GM23338 (cell line): ENCODE data around the gene GPC5. TPM values are rescaled to one million over a fixed set of nuclear protein-coding genes. Genes with fewer than 3 reads are reported as not detected.

Experiments
- ATAC-seq: fragments of 200-7000 bp; cut with Tn5 transposase; 3 replicates; pipeline ENCODE4 v1.9.1; 2020
- DNase-seq: peaks from one replicate; pipeline ENCODE4 v3.0.0-alpha.2; 2015; ENCODE audit warnings: low spot score
- H2AFZ ChIP-seq: fragments of 200-600 bp; sonication (generic); 2 replicates; pipeline ENCODE4 v1.8.0; 2016; ENCODE audit warnings: antibody characterized with exemption, mild to moderate bottlenecking, moderate library complexity
- H3F3A ChIP-seq: fragments of 200-600 bp; sonication (generic); replicated peaks from 2 replicates; pipeline ENCODE4 v1.8.0; 2017; ENCODE audit warnings: antibody characterized with exemption, mixed run types, low read depth
- H3K27ac ChIP-seq: fragments of 200-600 bp; sonication (generic); 2 replicates; pipeline ENCODE4 v1.6.1; 2016; ENCODE audit warnings: low read depth
- H3K27me3 ChIP-seq: fragments of 200-600 bp; sonication (generic); 2 replicates; pipeline ENCODE4 v1.8.0; 2016; ENCODE audit warnings: mild to moderate bottlenecking, mixed run types, moderate library complexity; ENCODE audit not compliant: insufficient read depth
- H3K36me3 ChIP-seq: fragments of 200-600 bp; sonication (generic); 2 replicates; pipeline ENCODE4 v1.8.0; 2016; ENCODE audit warnings: mild to moderate bottlenecking; ENCODE audit not compliant: insufficient read depth
- H3K4me1 ChIP-seq: fragments of 200-600 bp; sonication (generic); 2 replicates; pipeline ENCODE4 v1.8.0; 2016; ENCODE audit warnings: mild to moderate bottlenecking, moderate library complexity; ENCODE audit not compliant: insufficient read depth
- H3K4me2 ChIP-seq: fragments of 200-600 bp; sonication (generic); 2 replicates; pipeline ENCODE4 v1.7.1; 2017; ENCODE audit warnings: mixed run types
- H3K4me3 ChIP-seq: fragments of 200-600 bp; sonication (generic); 2 replicates; pipeline ENCODE4 v1.6.1; 2016; ENCODE audit warnings: mixed run types
- H3K79me2 ChIP-seq: fragments of 200-600 bp; sonication (generic); replicated peaks from 2 replicates; pipeline ENCODE4 v1.8.0; 2017; ENCODE audit warnings: mild to moderate bottlenecking; ENCODE audit not compliant: insufficient read depth
- H3K9me2 ChIP-seq: fragments of 200-600 bp; sonication (generic); 2 replicates; pipeline ENCODE4 v1.8.0; 2017; ENCODE audit not compliant: insufficient read depth
- H4K20me1 ChIP-seq: fragments of 200-600 bp; sonication (generic); replicated peaks from 2 replicates; pipeline ENCODE4 v1.8.0; 2017; ENCODE audit warnings: mild to moderate bottlenecking; ENCODE audit not compliant: insufficient read depth
- H3K27ac Mint-ChIP-seq: 2 replicates; pipeline ENCODE4 v1.8.0; 2020; ENCODE audit warnings: inconsistent platforms, mild to moderate bottlenecking, moderate library complexity, mixed read lengths
- H3K27me3 Mint-ChIP-seq: 3 replicates; pipeline ENCODE4 v1.8.0; 2022; ENCODE audit warnings: low read depth, mild to moderate bottlenecking, moderate library complexity, mixed read lengths, inconsistent platforms; ENCODE audit not compliant: insufficient read depth, poor library complexity
- H3K36me3 Mint-ChIP-seq: 3 replicates; pipeline ENCODE4 v1.8.0; 2021; ENCODE audit warnings: low read depth, mild to moderate bottlenecking, inconsistent platforms, moderate library complexity, mixed read lengths
- H3K4me1 Mint-ChIP-seq: 3 replicates; pipeline ENCODE4 v1.8.0; 2020; ENCODE audit warnings: mild to moderate bottlenecking, inconsistent platforms, mixed read lengths
- H3K4me3 Mint-ChIP-seq: 3 replicates; pipeline ENCODE4 v1.8.0; 2021; ENCODE audit warnings: moderate library complexity, mild to moderate bottlenecking, inconsistent platforms, mixed read lengths
- H3K9me3 Mint-ChIP-seq: 3 replicates; pipeline ENCODE4 v1.8.0; 2020; ENCODE audit warnings: moderate library complexity, mild to moderate bottlenecking, inconsistent platforms, mixed read lengths
- CREB1 ChIP-seq: fragments of 250-450 bp; sonication (Bioruptor Pico); IDR thresholded peaks from 2 replicates; pipeline ENCODE4 v1.5.0; 2020; ENCODE audit warnings: low read depth, mild to moderate bottlenecking, moderate library complexity
- CTCF ChIP-seq, 2 experiments: fragments of 200-600 bp in 1 of 2; sonication (generic) in 1 of 2; conservative IDR thresholded peaks; 2 replicates each; pipeline versions ENCODE4 v1.5.1 to v1.6.1; 2016 to 2017; ENCODE audit warnings: antibody characterized with exemption in 2 of 2, low read depth in 2 of 2, mild to moderate bottlenecking in 2 of 2, moderate library complexity in 1 of 2
- ETS1 ChIP-seq: IDR thresholded peaks from 2 replicates; pipeline ENCODE4 v1.6.1; 2016; ENCODE audit warnings: antibody characterized with exemption
- EZH2 ChIP-seq: fragments of 200-600 bp; sonication (generic); IDR thresholded peaks from one replicate; pipeline ENCODE4 v1.8.0; 2017; ENCODE audit warnings: antibody characterized with exemption, mild to moderate bottlenecking, low read depth; ENCODE audit not compliant: unreplicated experiment
- EZH2phosphoT487 ChIP-seq: fragments of 200-600 bp; sonication (generic); IDR thresholded peaks from one replicate; pipeline ENCODE4 v1.8.1; 2018; ENCODE audit warnings: antibody characterized with exemption; ENCODE audit not compliant: unreplicated experiment
- JUNB ChIP-seq: IDR thresholded peaks from one replicate; pipeline ENCODE4 v1.6.1; 2016; ENCODE audit warnings: antibody characterized with exemption; ENCODE audit not compliant: unreplicated experiment
- NANOG ChIP-seq: IDR thresholded peaks from 2 replicates; pipeline ENCODE4 v1.6.1; 2016; ENCODE audit warnings: antibody characterized with exemption, borderline replicate concordance
- POLR2AphosphoS5 ChIP-seq: IDR thresholded peaks from 2 replicates; pipeline ENCODE4 v1.6.1; 2016; ENCODE audit warnings: antibody characterized with exemption, low read depth
- REST ChIP-seq: IDR thresholded peaks from one replicate; pipeline ENCODE4 v1.6.1; 2018; ENCODE audit warnings: antibody characterized with exemption; ENCODE audit not compliant: unreplicated experiment
- STAT1 ChIP-seq: IDR thresholded peaks from one replicate; pipeline ENCODE4 v1.6.1; 2016; ENCODE audit warnings: antibody characterized with exemption; ENCODE audit not compliant: unreplicated experiment
- ZNF114 ChIP-seq: fragments of 250-450 bp; sonication (Bioruptor Pico); IDR thresholded peaks from 2 replicates; pipeline ENCODE4 v1.5.0; 2020; ENCODE audit warnings: mild to moderate bottlenecking, moderate library complexity
- ZNF331 ChIP-seq: fragments of 250-450 bp; sonication (Bioruptor Pico); IDR thresholded peaks from 2 replicates; pipeline ENCODE4 v1.5.0; 2020; ENCODE audit warnings: low read depth, mild to moderate bottlenecking, moderate library complexity
- polyA plus RNA-seq: library from polyadenylated mRNA; unstranded; fragments of >200 nt; fragmentation: Nextera tagmentation; extraction: Ambion mirVana; gene quantifications from 2 replicates; pipeline ENCODE4 v1.2.1, GENCODE V29; 2016
- total RNA-seq: library from RNA; depleted of rRNA; stranded (reverse); fragments of >200 nt; shearing (Covaris generic); gene quantifications from 2 replicates; pipeline ENCODE4 v1.2.3, GENCODE V29; 2014

GPC5 gene
- total and polyA plus RNA-seq, 2 experiments from 2014 or later = 0.95 to 1.1 TPM

- TF ChIP-seq ETS1 = no peak
- TF ChIP-seq REST = no peak
- no peak for TF ChIP-seq EZH2phosphoT487
- TF ChIP-seq CREB1 (CRISPR knock-in tag) = no peak
- no peak for TF ChIP-seq ZNF114 (CRISPR knock-in tag)
- no peak for TF ChIP-seq EZH2
- TF ChIP-seq NANOG = no peak
- no peak for TF ChIP-seq POLR2AphosphoS5
- no peak for TF ChIP-seq JUNB
- TF ChIP-seq CTCF (conservative IDR thresholded peaks at IDR 0.05; ENCODE audit: low read depth in 2 of 2) = no peak; a peak in 1 of 4 replicates
- TF ChIP-seq ZNF331 = no peak
Observed at GRCh38 chr13:91459485-91459884, 61.1 kb downstream of the GPC5 start (continued).

- H3K9me2 ChIP-seq = no peaks in the 10 kb centered on the region
- H3K9me3 Mint-ChIP-seq = no peaks in the 10 kb centered on the region
- no peaks in the 10 kb centered on the region for H3K36me3 Mint-ChIP-seq
- no peaks in the 10 kb centered on the region for H3K27me3 ChIP-seq
- no peaks in the 10 kb centered on the region for H4K20me1 ChIP-seq
- H3K4me1 Mint-ChIP-seq = 0 out of 3 replicates have a peak, but pooled peaks cover 2% of the 10 kb centered on the region
- H3F3A ChIP-seq = no peaks in the 10 kb centered on the region
- no peaks in the 10 kb centered on the region for H3K79me2 ChIP-seq
- H2AFZ ChIP-seq = no peak overlapping the region
- H3K4me2 ChIP-seq = no peak overlapping the region
- no peaks in the 10 kb centered on the region for H3K36me3 ChIP-seq
- H3K27ac Mint-ChIP-seq = no peak overlapping the region
- no peaks in the 10 kb centered on the region for H3K4me1 ChIP-seq
- H3K27me3 Mint-ChIP-seq = no peaks in the 10 kb centered on the region
- no peak overlapping the region for H3K4me3 Mint-ChIP-seq
- no peak for DNase-seq
- TF ChIP-seq REST (no peak), NANOG (no peak), CREB1 (CRISPR knock-in tag) (no peak), ETS1 (no peak), CTCF (conservative IDR thresholded peaks at IDR 0.05; ENCODE audit: low read depth in 2 of 2) (no peak), STAT1 (no peak)
- no peak overlapping the region for H3K27ac ChIP-seq
- ATAC-seq = no peak
- H3K4me3 ChIP-seq = no peak overlapping the region
Observed at GRCh38 chr13:91464336-91464735, 65.9 kb downstream of the GPC5 start.
